GM19324 (cell line): Measurements from ENCODE around the gene TANC1.

ENCODE experiments used
- ATAC-seq: cut with Tn5 transposase; IDR thresholded peaks from one replicate; pipeline ENCODE4 v1.9.1; 2021; ENCODE audit warnings: mild to moderate bottlenecking, moderate library complexity; ENCODE audit not compliant: unreplicated experiment, low FRiP score

The TANC1 gene

DNA sequence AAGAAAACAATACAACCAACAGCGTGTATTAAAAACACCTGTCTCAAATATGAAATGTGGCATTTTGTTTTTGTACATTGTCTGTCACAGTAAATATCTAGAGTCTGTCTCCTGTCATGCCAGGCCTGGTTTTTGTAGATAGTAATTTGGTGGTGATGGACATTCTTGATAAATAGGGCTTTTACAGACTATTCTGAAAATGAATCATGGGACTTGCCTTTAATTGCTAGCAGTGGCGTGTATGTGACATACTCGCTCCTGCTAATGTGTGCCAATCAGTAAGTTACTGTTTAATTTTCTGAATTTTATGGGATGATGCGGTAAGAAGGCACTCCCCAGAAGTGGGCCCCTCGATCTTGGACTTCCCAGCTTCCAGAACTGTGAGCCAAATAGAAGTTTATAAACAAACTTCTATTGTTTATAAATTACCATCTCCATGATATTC, 83.7 kb downstream of the TANC1 start:
- ATAC-seq: no peak

- ATAC-seq: no peak
Observed at GRCh38 chr2:159053161-159054031, 85.0 kb downstream of the TANC1 start.

GRCh38 chr2:159054032-159054334, 85.5 kb downstream of the TANC1 start:
- no peak for ATAC-seq

GRCh38 chr2:159054985-159055384, 86.5 kb downstream of the TANC1 start:
- no peak for ATAC-seq

DNA sequence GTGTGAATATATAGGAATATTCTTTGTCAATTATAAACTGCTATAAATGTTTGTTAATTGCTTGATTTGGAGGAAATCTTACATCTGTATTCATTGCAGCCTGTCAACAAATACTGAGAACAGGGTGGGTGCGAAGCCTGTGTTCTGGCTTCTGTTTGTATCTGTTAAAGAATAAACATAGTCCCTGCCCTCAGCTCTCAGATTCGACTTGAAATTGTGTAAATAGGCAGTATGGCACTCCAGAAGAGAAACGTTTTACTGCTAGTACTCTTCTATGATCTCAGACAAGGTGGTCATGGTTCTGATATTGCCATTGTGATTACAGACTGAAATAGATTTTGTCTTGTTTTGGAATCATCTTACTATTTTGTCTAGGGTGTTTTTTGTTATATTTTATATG, 92.1 kb downstream of the TANC1 start:
- no peak for ATAC-seq

GRCh38 chr2:159063677-159064076, 95.2 kb downstream of the TANC1 start:
- ATAC-seq: no peak

DNA sequence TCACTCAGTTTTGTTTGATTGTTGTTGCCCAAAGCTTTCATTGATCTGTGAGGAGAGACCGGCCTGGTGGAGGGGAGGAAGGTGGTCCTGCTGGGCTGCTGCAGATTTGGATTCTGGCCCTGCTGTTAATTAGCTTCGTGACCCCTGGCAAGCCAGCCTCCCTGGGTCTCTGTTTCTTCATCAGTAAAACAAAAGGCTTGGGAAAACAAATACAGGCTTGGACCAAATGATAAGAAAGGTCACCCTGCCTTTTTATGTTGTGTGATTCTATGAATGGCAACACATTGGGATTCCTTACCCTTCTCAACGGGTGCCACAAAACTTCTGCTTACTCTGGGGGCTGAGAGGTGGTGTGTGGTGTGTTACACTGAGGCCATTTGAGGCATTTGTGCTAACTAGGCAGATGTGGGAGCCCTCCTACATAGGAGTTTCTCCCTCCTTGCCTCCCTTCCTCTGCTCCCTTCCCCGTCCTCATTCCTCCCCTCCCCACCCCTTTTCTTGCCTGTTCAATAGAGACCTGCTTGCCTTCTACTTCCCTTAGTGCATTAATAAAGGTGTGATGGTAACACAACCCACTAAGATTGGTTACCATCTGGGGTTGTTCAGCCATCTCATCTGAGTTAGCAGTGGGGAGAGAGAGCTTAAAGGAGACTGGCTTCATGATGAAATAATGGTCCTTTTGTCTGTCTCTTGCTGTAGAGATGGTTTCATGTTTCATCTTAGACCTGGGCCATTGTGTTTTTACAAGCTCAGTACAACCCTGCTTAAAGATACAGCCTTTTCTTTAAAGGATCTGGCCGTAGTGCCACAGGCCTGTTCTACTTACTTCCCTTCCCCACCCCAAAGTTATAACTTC, 96.2 kb downstream of the TANC1 start:
- no peak for ATAC-seq

DNA sequence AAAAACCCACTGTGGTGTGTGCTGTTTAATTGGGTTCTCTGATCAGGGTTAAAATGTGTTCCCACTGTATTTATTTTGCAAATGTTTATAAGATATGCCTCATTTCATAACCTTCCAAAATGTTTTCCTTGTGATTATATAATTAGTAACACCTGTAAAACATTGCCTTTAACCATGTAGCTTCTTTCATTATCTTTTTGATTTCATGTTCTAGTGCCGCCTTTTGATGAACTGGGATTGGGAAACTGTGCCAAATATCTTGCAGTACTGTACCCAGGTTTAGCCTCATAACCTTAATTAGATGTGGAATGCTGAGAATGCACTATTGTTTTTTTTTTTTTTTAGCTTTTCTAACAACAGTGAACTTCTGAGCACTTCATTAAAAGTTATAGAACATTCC, 96.9 kb downstream of the TANC1 start:
- ATAC-seq: no peak

DNA sequence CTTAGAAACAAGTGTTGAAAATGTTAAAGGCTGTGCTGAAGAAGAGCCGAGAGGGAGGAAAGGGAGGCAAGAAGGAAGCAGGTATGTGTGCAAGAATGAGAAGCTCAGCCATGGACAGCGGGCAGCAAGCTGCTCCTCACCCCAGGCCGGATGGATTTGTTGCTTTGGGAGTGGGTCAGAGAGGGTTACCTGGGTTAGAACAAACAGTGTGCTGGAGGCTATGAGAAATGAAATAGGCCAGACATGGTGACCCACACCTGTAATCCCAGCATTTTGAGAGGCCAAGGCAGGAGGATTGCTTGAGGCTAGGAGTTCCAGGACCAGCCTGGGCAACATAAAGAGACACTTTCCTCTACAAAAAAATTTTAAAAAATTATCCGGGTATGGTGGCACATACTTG, 97.5 kb downstream of the TANC1 start:
- ATAC-seq: no peak

GRCh38 chr2:159066541-159067156, 98.2 kb downstream of the TANC1 start:
- ATAC-seq: no peak

DNA sequence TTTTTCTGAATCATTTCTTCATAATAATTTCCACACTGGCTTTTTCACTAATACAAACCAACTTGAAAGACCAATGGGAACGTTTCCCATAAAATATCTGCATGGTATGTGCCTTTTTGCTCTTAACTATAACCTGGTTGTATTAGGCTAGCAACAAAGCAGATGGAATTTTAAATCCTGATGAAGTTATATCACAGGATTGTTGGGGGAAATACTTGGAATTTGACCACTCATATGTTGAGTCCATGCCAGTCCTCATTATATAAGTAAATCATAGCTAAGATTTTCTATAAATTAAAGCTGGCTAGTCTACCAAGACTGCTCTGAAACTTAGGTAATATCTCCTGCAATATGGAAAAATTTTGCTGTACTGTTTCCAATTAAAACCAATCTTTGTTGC, 99.5 kb downstream of the TANC1 start:
- ATAC-seq: no peak

DNA sequence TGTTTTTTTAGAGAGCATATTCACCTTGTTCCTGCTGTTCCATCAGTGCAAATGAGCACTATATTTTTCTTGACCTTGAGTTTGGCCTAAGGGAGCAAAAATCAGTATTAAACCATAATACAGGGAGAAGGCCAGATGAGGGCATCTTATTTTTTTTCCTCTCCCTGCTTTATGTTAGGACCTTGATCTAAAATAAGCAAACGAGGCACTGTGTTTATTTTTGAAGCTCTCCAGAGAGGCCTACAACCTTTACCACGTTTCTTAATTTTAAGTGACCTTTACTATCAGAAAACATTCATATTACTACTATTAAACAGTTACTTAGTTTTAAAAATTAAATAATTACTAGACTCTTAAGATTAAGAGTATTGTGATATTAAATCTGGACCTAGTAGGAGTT, 100.8 kb downstream of the TANC1 start:
- no peak for ATAC-seq

DNA sequence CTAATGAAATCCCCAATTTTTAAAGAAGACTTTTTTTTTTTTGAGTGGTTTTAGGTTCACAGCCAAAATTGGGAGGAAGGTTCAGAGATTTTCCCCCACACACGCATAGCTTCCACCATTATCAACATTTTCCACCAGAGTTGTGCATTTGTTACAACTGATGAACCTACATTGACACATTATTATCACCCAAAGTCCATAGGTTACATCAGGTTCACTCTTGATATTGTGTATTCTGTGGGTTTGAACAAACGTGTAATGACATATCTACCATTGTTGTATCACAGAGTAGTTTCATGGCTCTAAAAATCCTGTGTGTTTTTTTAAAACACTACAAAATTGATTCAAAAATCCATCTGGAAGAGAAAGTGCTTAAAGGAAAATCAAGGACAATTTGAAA, 101.8 kb downstream of the TANC1 start:
- ATAC-seq: no peak

- no peak for ATAC-seq
Observed at GRCh38 chr2:159071190-159071915, 102.9 kb downstream of the TANC1 start.

GRCh38 chr2:159072795-159073194, 104.4 kb downstream of the TANC1 start:
- ATAC-seq: no peak

DNA sequence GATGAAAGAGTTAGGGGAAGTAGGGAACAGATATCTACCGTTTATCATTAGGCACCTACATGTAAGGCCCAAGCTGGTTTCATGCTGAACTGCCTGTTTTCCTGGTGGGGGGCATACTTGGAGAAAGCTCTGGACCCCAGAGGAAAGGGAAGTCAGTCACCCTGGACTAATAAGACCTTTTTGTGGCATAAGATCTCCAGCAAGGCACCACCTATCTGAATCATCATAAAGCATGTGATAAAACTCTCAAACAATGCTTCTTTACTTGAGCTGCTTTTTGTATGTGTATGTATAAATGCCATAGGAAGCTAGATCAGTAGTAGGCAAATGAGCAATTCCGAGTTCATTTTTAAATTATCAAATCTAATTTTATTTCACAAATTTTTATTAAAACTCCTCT, 104.8 kb downstream of the TANC1 start:
- no peak for ATAC-seq

GRCh38 chr2:159074605-159075004, 106.2 kb downstream of the TANC1 start:
- ATAC-seq: no peak

DNA sequence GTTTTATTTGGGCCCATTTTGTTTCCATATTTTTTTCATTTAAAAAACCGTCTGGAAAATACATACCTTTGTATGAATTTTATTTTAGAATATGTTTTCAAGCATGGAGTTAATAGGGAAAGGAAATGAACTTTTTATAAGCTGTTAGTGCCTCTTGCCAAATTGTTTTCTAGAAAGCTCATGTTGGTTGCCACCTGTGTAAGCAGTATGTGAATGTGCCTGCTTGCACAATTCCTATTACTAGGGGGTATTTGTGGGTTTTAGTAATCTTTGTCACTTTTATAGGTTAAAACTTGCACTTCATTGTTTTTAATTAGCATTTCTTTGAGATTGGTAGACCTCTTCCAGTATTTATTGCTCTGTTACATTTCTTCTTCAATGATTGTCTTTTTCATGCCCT, 107.3 kb downstream of the TANC1 start:
- no peak for ATAC-seq

GRCh38 chr2:159076241-159076640, 107.8 kb downstream of the TANC1 start:
- no peak for ATAC-seq

GRCh38 chr2:159077869-159078268, 109.4 kb downstream of the TANC1 start:
- no peak for ATAC-seq

DNA sequence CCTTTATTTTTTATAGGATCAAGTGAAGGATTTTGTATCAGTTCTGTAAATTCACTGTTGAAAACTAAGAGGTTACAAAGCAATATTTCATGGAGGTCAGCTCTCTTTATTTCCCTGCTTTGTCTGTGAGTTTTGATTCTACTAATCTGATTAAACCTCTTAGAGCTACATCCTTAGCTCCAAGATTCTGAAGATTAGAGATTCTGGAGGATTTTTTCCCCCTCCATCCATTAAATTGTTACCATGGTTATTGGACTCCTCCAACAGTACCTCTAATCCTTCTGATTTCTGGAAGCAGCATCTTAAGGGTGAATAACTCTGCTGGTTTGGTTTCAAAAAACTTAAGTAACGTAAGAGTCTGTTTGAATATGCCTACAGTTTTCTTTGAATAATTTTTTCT, 110.0 kb downstream of the TANC1 start:
- ATAC-seq: no peak
